ENCODE results near the gene ZNF638.

DNA sequence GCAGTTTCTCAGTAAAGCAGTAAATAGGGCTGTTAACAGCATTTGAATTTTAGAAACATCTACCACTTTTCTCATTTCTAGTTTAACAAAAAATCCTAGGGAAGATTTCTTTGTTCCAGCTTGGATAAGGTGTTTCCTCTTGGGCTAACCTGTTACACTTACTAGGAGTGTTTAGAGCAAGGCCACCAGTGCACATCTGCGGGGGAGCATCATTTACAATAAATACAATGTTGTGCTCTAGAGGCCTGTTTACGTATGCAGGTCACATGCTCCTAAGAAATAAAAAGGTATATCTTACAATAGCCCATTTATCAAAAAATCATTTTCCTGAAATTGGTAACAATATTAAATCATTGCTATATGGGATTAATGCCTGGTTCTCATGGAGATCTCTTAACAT lies 8.1 kb downstream of the ZNF638 start:
- TF ChIP-seq, protein P1, sequence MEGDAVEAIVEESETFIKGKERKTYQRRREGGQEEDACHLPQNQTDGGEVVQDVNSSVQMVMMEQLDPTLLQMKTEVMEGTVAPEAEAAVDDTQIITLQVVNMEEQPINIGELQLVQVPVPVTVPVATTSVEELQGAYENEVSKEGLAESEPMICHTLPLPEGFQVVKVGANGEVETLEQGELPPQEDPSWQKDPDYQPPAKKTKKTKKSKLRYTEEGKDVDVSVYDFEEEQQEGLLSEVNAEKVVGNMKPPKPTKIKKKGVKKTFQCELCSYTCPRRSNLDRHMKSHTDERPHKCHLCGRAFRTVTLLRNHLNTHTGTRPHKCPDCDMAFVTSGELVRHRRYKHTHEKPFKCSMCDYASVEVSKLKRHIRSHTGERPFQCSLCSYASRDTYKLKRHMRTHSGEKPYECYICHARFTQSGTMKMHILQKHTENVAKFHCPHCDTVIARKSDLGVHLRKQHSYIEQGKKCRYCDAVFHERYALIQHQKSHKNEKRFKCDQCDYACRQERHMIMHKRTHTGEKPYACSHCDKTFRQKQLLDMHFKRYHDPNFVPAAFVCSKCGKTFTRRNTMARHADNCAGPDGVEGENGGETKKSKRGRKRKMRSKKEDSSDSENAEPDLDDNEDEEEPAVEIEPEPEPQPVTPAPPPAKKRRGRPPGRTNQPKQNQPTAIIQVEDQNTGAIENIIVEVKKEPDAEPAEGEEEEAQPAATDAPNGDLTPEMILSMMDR (IDR thresholded peaks at IDR 0.05; ENCODE audit: low read depth, low read length, missing input control): no peak
- TF ChIP-seq RAD21 (IDR thresholded peaks at IDR 0.05) (no peak), JUND (IDR thresholded peaks at IDR 0.05) (no peak)
- TF ChIP-seq, protein P2, sequence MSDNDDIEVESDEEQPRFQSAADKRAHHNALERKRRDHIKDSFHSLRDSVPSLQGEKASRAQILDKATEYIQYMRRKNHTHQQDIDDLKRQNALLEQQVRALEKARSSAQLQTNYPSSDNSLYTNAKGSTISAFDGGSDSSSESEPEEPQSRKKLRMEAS (IDR thresholded peaks at IDR 0.05): no peak
